A673 (cell line): ENCODE results near the gene GGN. TPM values are rescaled to one million over a fixed set of nuclear protein-coding genes. Genes with fewer than 3 reads are reported as not detected.

Experiments
- BruUV-seq: library from RNA; stranded (reverse); fragments of 400-500 nt; replicated peaks from 2 replicates; lab custom pipeline; 2021; lab: Mats Ljungman, UMichigan
- CTCF ChIA-PET: fragments of 300-600 bp; sonication (Branson Sonifier 250); formaldehyde crosslinking; loops from one replicate; lab custom pipeline; 2022; ENCODE audit warnings: antibody characterized with exemption; lab: Charles Lee
- POLR2A ChIA-PET: fragments of 300-600 bp; sonication (Branson Sonifier 250); formaldehyde crosslinking; loops from one replicate; lab custom pipeline; 2022; ENCODE audit warnings: antibody characterized with exemption; ENCODE audit not compliant: low non-redundant PET; lab: Charles Lee
- DNase-seq: peaks from one replicate; pipeline ENCODE4 v3.0.0-alpha.2; 2015; ENCODE audit warnings: low spot score
- H3K27ac ChIP-seq: fragments of 200-600 bp; sonication (generic); 2 replicates; pipeline ENCODE4 v1.5.1; 2016; ENCODE audit warnings: mixed run types, low read depth, mild to moderate bottlenecking, mixed read lengths, antibody characterized with exemption, low read length; ENCODE audit not compliant: poor library complexity, severe bottlenecking
- H3K27me3 ChIP-seq: fragments of 200-600 bp; sonication (generic); replicated peaks from 2 replicates; pipeline ENCODE4 v1.6.1; 2017; ENCODE audit warnings: mixed run types, low read depth, mild to moderate bottlenecking, mixed read lengths, antibody characterized with exemption, low read length; ENCODE audit not compliant: insufficient read depth, poor library complexity
- H3K36me3 ChIP-seq: fragments of 200-600 bp; sonication (generic); 2 replicates; pipeline ENCODE4 v1.6.1; 2016; ENCODE audit warnings: mixed run types, mild to moderate bottlenecking, mixed read lengths, antibody characterized with exemption, low read length; ENCODE audit not compliant: insufficient read depth, poor library complexity, severe bottlenecking
- H3K4me1 ChIP-seq: fragments of 200-600 bp; sonication (generic); 2 replicates; pipeline ENCODE4 v1.6.1; 2017; ENCODE audit warnings: mixed run types, mild to moderate bottlenecking, mixed read lengths, antibody characterized with exemption, low read length; ENCODE audit not compliant: insufficient read depth, poor library complexity, severe bottlenecking
- H3K4me3 ChIP-seq: fragments of 200-600 bp; sonication (generic); 2 replicates; pipeline ENCODE4 v1.5.1; 2016; ENCODE audit warnings: low read depth, mixed run types, mild to moderate bottlenecking, mixed read lengths, low read length; ENCODE audit not compliant: poor library complexity, severe bottlenecking
- H3K9me3 ChIP-seq: fragments of 200-600 bp; sonication (generic); 2 replicates; pipeline ENCODE4 v1.6.1; 2016; ENCODE audit warnings: mixed run types, low read depth, mild to moderate bottlenecking, mixed read lengths, antibody characterized with exemption, low read length; ENCODE audit not compliant: poor library complexity, severe bottlenecking
- CTCF ChIP-seq: fragments of 300-800, 200-600 bp; sonication (generic); conservative IDR thresholded peaks from 2 replicates; pipeline ENCODE4 v1.5.1; 2017; ENCODE audit warnings: low read depth, mild to moderate bottlenecking, antibody characterized with exemption, low read length, moderate library complexity, mixed read lengths
- EZH2 ChIP-seq: fragments of 200-600 bp; sonication (generic); IDR thresholded peaks from 2 replicates; pipeline ENCODE4 v1.6.1; 2017; ENCODE audit warnings: borderline replicate concordance, low read depth, mild to moderate bottlenecking, mixed read lengths, antibody characterized with exemption, low read length; ENCODE audit not compliant: poor library complexity, severe bottlenecking
- intact Hi-C: fragments of 100-400 bp; cut with micrococcal nuclease; formaldehyde crosslinking; loops from one replicate; pipeline ENCODE4 v1.10.0; 2022; ENCODE audit not compliant: unreplicated experiment
- total RNA-seq: library from RNA; stranded (reverse); gene quantifications from 2 replicates; pipeline ENCODE4 v1.2.3, GENCODE V29; 2021

GGN gene
- total RNA-seq, 1 experiment from 2014 or later = 1.3 TPM

GRCh38 chr19:38400361-38400760 lies 12.5 kb upstream of the GGN start:
- Histone ChIP-seq H3K4me1 (no peaks in the 10 kb centered on the region), H3K27me3 (no peaks in the 10 kb centered on the region), H3K9me3 (no peaks in the 10 kb centered on the region), H3K36me3 (no peaks in the 10 kb centered on the region), H3K4me3 (no peak overlapping the region), H3K27ac (no peak overlapping the region)
- CTCF ChIA-PET = no interaction called here
- TF ChIP-seq CTCF = no peak
- no peak for TF ChIP-seq EZH2
- DNase-seq = no peak
- intact Hi-C loops = loop anchor here (10.0 kb wide), 1 partner anchor 166 kb away; no protein-coding TSS in a partner anchor
- POLR2A ChIA-PET = interaction anchor here (0.6 kb wide), 1 partner anchor 9 kb away, joined by 6 read pairs; no protein-coding TSS in a partner anchor
- BruUV-seq = no TSS peak

- ChIA-PET CTCF (no interaction called here), POLR2A (no interaction called here)
- TF ChIP-seq EZH2 (no peak), CTCF (no peak)
These were observed 11.7 kb upstream of the GGN start for GRCh38 chr19:38399537-38399936.

GRCh38 chr19:38399081-38399480 lies 11.2 kb upstream of the GGN start:
- CTCF ChIA-PET = no interaction called here
- Histone ChIP-seq H3K27me3 (no peaks in the 10 kb centered on the region), H3K36me3 (no peaks in the 10 kb centered on the region), H3K4me3 (no peak overlapping the region), H3K9me3 (no peaks in the 10 kb centered on the region), H3K4me1 (no peaks in the 10 kb centered on the region), H3K27ac (no peak overlapping the region)
- DNase-seq = no peak
- POLR2A ChIA-PET = no interaction called here
- intact Hi-C loops = no loop called here
- no peak for TF ChIP-seq CTCF
- no peak for TF ChIP-seq EZH2
- BruUV-seq = no TSS peak

More at GRCh38 chr19:38399537-38399936, 11.7 kb upstream of the GGN start:
- H3K36me3 ChIP-seq = no peaks in the 10 kb centered on the region
- intact Hi-C loops = no loop called here
- H3K9me3 ChIP-seq = no peaks in the 10 kb centered on the region
- no TSS peak for BruUV-seq
- H3K27ac ChIP-seq = no peak overlapping the region
- no peaks in the 10 kb centered on the region for H3K27me3 ChIP-seq
- no peak for DNase-seq
- no peaks in the 10 kb centered on the region for H3K4me1 ChIP-seq
- no peak overlapping the region for H3K4me3 ChIP-seq
